Activated CD8-positive, alpha-beta T cell treated with anti-CD3 and anti-CD28 coated beads for 36 hours (primary cell): ENCODE measurements around the gene KCNK7. TPM values are rescaled to one million over a fixed set of nuclear protein-coding genes. Genes with fewer than 3 reads are reported as not detected.

ENCODE experiments used
- ATAC-seq: fragments of 200-7000 bp; cut with Tn5 transposase; one replicate; pipeline ENCODE4 v1.10.0; 2021; ENCODE audit warnings: mild to moderate bottlenecking, moderate library complexity
- CTCF ChIA-PET: fragments of 350-600 bp; sonication (Branson Sonifier 250); formaldehyde crosslinking; loops from one replicate; lab custom pipeline; 2021; ENCODE audit warnings: antibody characterized with exemption; lab: Charles Lee
- POLR2A ChIA-PET: fragments of 350-600 bp; sonication (Branson Sonifier 250); formaldehyde crosslinking; loops from one replicate; lab custom pipeline; 2021; ENCODE audit warnings: antibody characterized with exemption; lab: Charles Lee
- DNase-seq: peaks from one replicate; pipeline ENCODE4 v3.0.0-alpha.2; 2020
- H3K27ac Mint-ChIP-seq: one replicate; pipeline ENCODE4 v1.8.0; 2021; ENCODE audit warnings: mild to moderate bottlenecking, mixed read lengths
- H3K27me3 Mint-ChIP-seq: one replicate; pipeline ENCODE4 v1.8.0; 2021; ENCODE audit warnings: mixed read lengths
- H3K36me3 Mint-ChIP-seq: one replicate; pipeline ENCODE4 v1.8.0; 2021; ENCODE audit warnings: low read depth, mixed read lengths
- H3K4me1 Mint-ChIP-seq: one replicate; pipeline ENCODE4 v1.8.0; 2021; ENCODE audit warnings: low read depth, mixed read lengths
- H3K4me3 Mint-ChIP-seq: one replicate; pipeline ENCODE4 v1.8.0; 2021; ENCODE audit warnings: mild to moderate bottlenecking, moderate library complexity, mixed read lengths
- H3K9me3 Mint-ChIP-seq: one replicate; pipeline ENCODE4 v1.8.0; 2021; ENCODE audit warnings: mixed read lengths
- CTCF ChIP-seq: fragments of 200-600 bp; IDR thresholded peaks from one replicate; pipeline ENCODE4 v1.8.0; 2022; ENCODE audit warnings: antibody characterized with exemption, mild to moderate bottlenecking
- intact Hi-C: fragments of 100-400 bp; cut with micrococcal nuclease; formaldehyde crosslinking; loops from one replicate; pipeline ENCODE4 v1.10.0; 2022
- total RNA-seq, 2 experiments: library from RNA; stranded (reverse); gene quantifications; one replicate each; pipeline ENCODE4 v1.2.3, GENCODE V29; 2021

Gene KCNK7
- total RNA-seq, 2 experiments from 2014 or later: 0.77 TPM; not detected in 1

GRCh38 chr11:65554842-65555430 lies 40.7 kb downstream of the KCNK7 start:
- H3K27ac Mint-ChIP-seq: peak overlapping the region; percentile 90
- H3K4me3 Mint-ChIP-seq: peak overlapping the region; percentile 44
- H3K9me3 Mint-ChIP-seq: no peaks in the 10 kb centered on the region
- POLR2A ChIA-PET: interaction anchor here (0.8 to 3.3 kb wide), 6 partner anchors 11 to 132 kb away, joined by 3 to 20 read pairs (median 4); partner anchors contain the start of genes FAM89B, MALAT1, SIPA1 and ZNRD2
- H3K4me1 Mint-ChIP-seq: peaks cover 65% of the 10 kb centered on the region
- no peak for ATAC-seq
- intact Hi-C loops: no loop called here
- no peaks in the 10 kb centered on the region for H3K27me3 Mint-ChIP-seq
- CTCF ChIA-PET: interaction anchor here (1.4 kb wide), 1 partner anchor 14 kb away, joined by 7 read pairs; no protein-coding TSS in a partner anchor
- DNase-seq: no peak
- no peak for TF ChIP-seq CTCF
- peaks cover 10% of the 10 kb centered on the region for H3K36me3 Mint-ChIP-seq

- intact Hi-C loops: no loop called here
- TF ChIP-seq CTCF: no peak
- peak overlapping the region; percentile 61 for H3K4me3 Mint-ChIP-seq
- H3K27me3 Mint-ChIP-seq: no peaks in the 10 kb centered on the region
- POLR2A ChIA-PET: interaction anchor here (0.9 to 3.4 kb wide), 6 partner anchors 11 to 131 kb away, joined by 3 to 26 read pairs (median 4); partner anchors contain the start of genes FAM89B and ZNRD2
- ATAC-seq (no peak), DNase-seq (no peak)
- peaks cover 14% of the 10 kb centered on the region for H3K36me3 Mint-ChIP-seq
- H3K27ac Mint-ChIP-seq: peak overlapping the region; percentile 90
- CTCF ChIA-PET: interaction anchor here (1.4 to 4.3 kb wide), 2 partner anchors 13 kb away, joined by 7 to 46 read pairs; no protein-coding TSS in a partner anchor
- H3K9me3 Mint-ChIP-seq: no peaks in the 10 kb centered on the region
- H3K4me1 Mint-ChIP-seq: peaks cover 62% of the 10 kb centered on the region
Measured at GRCh38 chr11:65554057-65554818, 41.4 kb downstream of the KCNK7 start.

GRCh38 chr11:65553301-65554001 lies 42.1 kb downstream of the KCNK7 start:
- ChIA-PET POLR2A (interaction anchor here (0.8 to 3.4 kb wide), 8 partner anchors 12 to 130 kb away, joined by 3 to 26 read pairs (median 4); no protein-coding TSS in a partner anchor), CTCF (interaction anchor here (1.1 to 4.3 kb wide), 2 partner anchors 9 to 12 kb away, joined by 3 to 46 read pairs; no protein-coding TSS in a partner anchor)
- H3K4me3 Mint-ChIP-seq: peak overlapping the region; percentile 61
- H3K36me3 Mint-ChIP-seq: peaks cover 21% of the 10 kb centered on the region
- no peaks in the 10 kb centered on the region for H3K9me3 Mint-ChIP-seq
- TF ChIP-seq CTCF: no peak
- no peaks in the 10 kb centered on the region for H3K27me3 Mint-ChIP-seq
- DNase-seq (peak; percentile 88), ATAC-seq (peak; percentile 74)
- intact Hi-C loops: no loop called here
- peaks cover 66% of the 10 kb centered on the region for H3K4me1 Mint-ChIP-seq
- peak overlapping the region; percentile 49 for H3K27ac Mint-ChIP-seq

GRCh38 chr11:65552388-65552951 lies 43.1 kb downstream of the KCNK7 start:
- peaks cover 26% of the 10 kb centered on the region for H3K36me3 Mint-ChIP-seq
- ChIA-PET POLR2A (interaction anchor here (0.8 to 3.4 kb wide), 11 partner anchors 9 to 136 kb away, joined by 3 to 26 read pairs (median 4); no protein-coding TSS in a partner anchor), CTCF (interaction anchor here (1.0 to 4.3 kb wide), 11 partner anchors 8 to 54 kb away, joined by 3 to 46 read pairs (median 4); partner anchors contain the start of gene ZNRD2)
- no peak for ATAC-seq
- H3K27me3 Mint-ChIP-seq: no peaks in the 10 kb centered on the region
- no peak for DNase-seq
- H3K27ac Mint-ChIP-seq: no peak overlapping the region
- H3K4me1 Mint-ChIP-seq: peaks cover 75% of the 10 kb centered on the region
- H3K4me3 Mint-ChIP-seq: no peak overlapping the region
- TF ChIP-seq CTCF: peak; percentile 19
- no peaks in the 10 kb centered on the region for H3K9me3 Mint-ChIP-seq
- intact Hi-C loops: no loop called here
